Mesendoderm (in vitro differentiated cells): ENCODE results near the gene CCDC175.

ENCODE experiments used
- DNase-seq: peaks from one replicate; pipeline ENCODE4 v3.0.0; 2013
- H2AK5ac ChIP-seq: 2 replicates; pipeline ENCODE4 v1.6.1; 2013; ENCODE audit warnings: low read length, inconsistent platforms
- H2BK120ac ChIP-seq: 2 replicates; pipeline ENCODE4 v1.6.1; 2013; ENCODE audit warnings: low read depth, mild to moderate bottlenecking, low read length, moderate library complexity, mixed read lengths
- H2BK15ac ChIP-seq: replicated peaks from 2 replicates; pipeline ENCODE4 v1.6.1; 2013; ENCODE audit warnings: low read depth, mild to moderate bottlenecking, moderate library complexity
- H2BK5ac ChIP-seq: 2 replicates; pipeline ENCODE4 v1.6.1; 2013; ENCODE audit warnings: low read length, inconsistent platforms
- H3K18ac ChIP-seq: 2 replicates; pipeline ENCODE4 v1.6.1; 2013; ENCODE audit warnings: mild to moderate bottlenecking, low read length, mixed read lengths
- H3K23ac ChIP-seq: one replicate; pipeline ENCODE4 v1.6.1; 2013; ENCODE audit warnings: low read length
- H3K27ac ChIP-seq: 2 replicates; pipeline ENCODE4 v1.5.1; 2013; ENCODE audit warnings: low read depth, mild to moderate bottlenecking, inconsistent platforms, low read length, moderate library complexity
- H3K27me3 ChIP-seq: 2 replicates; pipeline ENCODE4 v1.6.1; 2013; ENCODE audit warnings: low read length, control low read depth, mild to moderate bottlenecking, inconsistent platforms; ENCODE audit not compliant: insufficient read depth, poor library complexity
- H3K36me3 ChIP-seq: 2 replicates; pipeline ENCODE4 v1.6.1; 2013; ENCODE audit warnings: low read length, inconsistent platforms; ENCODE audit not compliant: control insufficient read depth, insufficient read depth
- H3K4ac ChIP-seq: one replicate; pipeline ENCODE4 v1.6.1; 2013; ENCODE audit warnings: low read depth, mild to moderate bottlenecking, low read length, moderate library complexity
- H3K4me1 ChIP-seq: 2 replicates; pipeline ENCODE4 v1.6.1; 2013; ENCODE audit warnings: low read depth, low read length, inconsistent platforms; ENCODE audit not compliant: control insufficient read depth
- H3K4me2 ChIP-seq: 2 replicates; pipeline ENCODE4 v1.6.1; 2013; ENCODE audit warnings: low read length
- H3K4me3 ChIP-seq: 2 replicates; pipeline ENCODE4 v1.5.1; 2013; ENCODE audit warnings: mild to moderate bottlenecking, low read length
- H3K56ac ChIP-seq: one replicate; pipeline ENCODE4 v1.6.1; 2013; ENCODE audit warnings: low read length
- H3K79me1 ChIP-seq: 2 replicates; pipeline ENCODE4 v1.6.1; 2013; ENCODE audit warnings: low read length, inconsistent platforms
- H3K79me2 ChIP-seq: 2 replicates; pipeline ENCODE4 v1.6.1; 2013; ENCODE audit warnings: mild to moderate bottlenecking, low read length; ENCODE audit not compliant: control insufficient read depth, insufficient read depth
- H3K9ac ChIP-seq: 2 replicates; pipeline ENCODE4 v1.6.1; 2013; ENCODE audit warnings: low read length, inconsistent platforms
- H4K5ac ChIP-seq: one replicate; pipeline ENCODE4 v1.6.1; 2013; ENCODE audit warnings: low read length
- H4K8ac ChIP-seq: one replicate; pipeline ENCODE4 v1.6.1; 2013; ENCODE audit warnings: low read depth, mild to moderate bottlenecking, control low read depth, low read length, moderate library complexity
- WGBS: extraction: QIAGEN DNeasy Blood & Tissue Kit; methylation state at CpG from one replicate; pipeline ENCODE4 v1.1.7; 2013; ENCODE audit warnings: low lambda C conversion rate, missing lambda C conversion rate; ENCODE audit not compliant: insufficient coverage; ENCODE audit errors: extremely low coverage; 5-methylcytosine and 5-hydroxymethylcytosine counted together

Gene CCDC175

DNA sequence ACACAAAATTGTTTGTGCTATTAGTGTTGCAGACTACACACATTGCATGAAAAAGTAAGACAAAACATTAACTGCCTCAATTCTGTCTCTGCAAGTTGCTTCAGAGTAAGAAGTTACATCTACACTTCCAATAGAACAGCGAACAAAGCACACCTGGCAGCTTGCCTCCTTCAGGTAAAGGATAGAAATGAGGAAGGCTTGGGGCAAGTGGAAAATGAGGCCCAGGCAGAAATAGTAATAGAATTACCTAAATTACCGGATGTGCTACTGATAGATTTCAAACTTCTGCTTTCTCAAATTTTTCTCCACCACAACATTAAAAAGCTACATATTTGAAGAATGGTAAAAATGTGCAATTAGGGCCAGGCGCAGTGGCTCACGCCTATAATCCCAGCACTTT is 37.7 kb downstream of the CCDC175 start:
- Histone ChIP-seq H2BK5ac (no peak overlapping the region), H3K4me1 (no peaks in the 10 kb centered on the region), H3K23ac (no peak overlapping the region), H3K56ac (no peak overlapping the region), H4K5ac (no peak overlapping the region), H3K4me3 (no peak overlapping the region), H3K79me1 (no peaks in the 10 kb centered on the region), H2AK5ac (no peak overlapping the region), H3K79me2 (no peaks in the 10 kb centered on the region), H4K8ac (no peak overlapping the region), H3K27ac (no peak overlapping the region), H3K9ac (no peak overlapping the region), H3K27me3 (no peaks in the 10 kb centered on the region), H2BK15ac (no peak overlapping the region), H3K36me3 (no peaks in the 10 kb centered on the region), H3K4me2 (no peak overlapping the region), H3K18ac (no peak overlapping the region), H2BK120ac (no peak overlapping the region), H3K4ac (no peak overlapping the region)
- DNase-seq = no peak
- no CpG with 5 or more reads among the region's 4 CpGs for WGBS

DNA sequence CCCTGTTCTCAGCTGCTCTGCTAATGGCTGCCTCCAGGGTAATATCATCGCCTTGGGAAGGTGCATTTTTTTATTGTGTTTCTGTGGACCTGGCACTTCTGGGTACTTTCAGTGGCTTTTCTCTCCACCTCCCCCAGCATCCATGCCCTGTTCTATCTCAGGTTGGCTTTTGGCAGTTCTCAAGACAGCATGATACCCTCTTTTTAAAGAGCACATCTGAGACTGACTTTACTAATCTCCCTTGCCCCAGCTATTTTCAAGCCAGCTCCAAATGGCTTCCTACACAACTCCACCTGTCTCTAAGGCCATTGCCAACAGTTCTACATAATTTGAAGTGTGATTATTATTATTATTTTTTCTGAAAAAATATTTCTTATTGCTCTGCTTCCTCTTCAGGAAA is 39.1 kb downstream of the CCDC175 start:
- Histone ChIP-seq H2BK120ac (no peak overlapping the region), H3K56ac (no peak overlapping the region), H3K79me1 (no peaks in the 10 kb centered on the region), H3K79me2 (no peaks in the 10 kb centered on the region), H3K36me3 (no peaks in the 10 kb centered on the region), H2BK15ac (no peak overlapping the region), H3K23ac (no peak overlapping the region), H2BK5ac (no peak overlapping the region), H3K4me1 (no peaks in the 10 kb centered on the region), H4K8ac (no peak overlapping the region), H3K9ac (no peak overlapping the region), H2AK5ac (no peak overlapping the region), H3K4me2 (no peak overlapping the region), H3K27ac (no peak overlapping the region), H4K5ac (no peak overlapping the region), H3K4me3 (no peak overlapping the region), H3K4ac (no peak overlapping the region), H3K18ac (no peak overlapping the region), H3K27me3 (no peaks in the 10 kb centered on the region)
- WGBS = no CpG with 5 or more reads among the region's 1 CpG
- DNase-seq = no peak

DNA sequence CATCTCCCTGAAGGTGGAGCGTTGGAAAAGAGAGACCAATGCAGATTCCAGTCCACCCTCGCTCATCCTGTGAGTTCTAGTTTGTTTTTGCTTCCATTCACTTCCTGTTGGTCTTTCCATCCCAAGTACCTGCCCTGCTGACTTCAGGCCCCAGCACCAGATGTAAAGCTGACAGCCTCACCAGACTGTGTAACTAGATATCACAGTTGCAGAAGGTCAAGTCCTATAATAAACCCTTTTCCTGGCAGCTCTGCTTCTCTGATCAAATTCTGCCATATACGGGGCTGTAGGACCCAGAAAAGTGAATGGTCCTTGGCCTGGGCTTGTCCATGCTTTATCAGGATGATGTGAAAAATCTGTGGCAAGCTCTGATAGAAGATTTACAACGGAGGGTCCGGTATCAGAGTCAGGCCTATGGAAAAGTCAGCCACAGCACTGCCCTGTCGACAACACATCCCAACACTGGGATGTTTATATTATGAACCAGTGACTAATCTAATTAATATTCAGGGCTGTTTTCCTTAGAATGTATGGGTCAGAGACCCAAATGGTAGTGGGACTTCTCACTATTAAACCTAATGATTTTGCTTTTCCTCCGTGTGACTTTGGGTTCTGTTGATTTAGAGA is 42.1 kb downstream of the CCDC175 start:
- Histone ChIP-seq H3K4me3 (no peak overlapping the region), H3K4me1 (no peaks in the 10 kb centered on the region), H4K5ac (no peak overlapping the region), H3K18ac (no peak overlapping the region), H4K8ac (no peak overlapping the region), H3K79me1 (no peaks in the 10 kb centered on the region), H3K56ac (no peak overlapping the region), H3K4ac (no peak overlapping the region), H3K79me2 (no peaks in the 10 kb centered on the region), H3K27me3 (no peaks in the 10 kb centered on the region), H3K9ac (no peak overlapping the region), H2AK5ac (no peak overlapping the region), H3K27ac (no peak overlapping the region), H2BK15ac (no peak overlapping the region), H3K23ac (no peak overlapping the region), H3K36me3 (no peaks in the 10 kb centered on the region), H2BK5ac (no peak overlapping the region), H3K4me2 (no peak overlapping the region), H2BK120ac (no peak overlapping the region)
- no peak for DNase-seq
- WGBS = no CpG with 5 or more reads among the region's 7 CpGs

DNA sequence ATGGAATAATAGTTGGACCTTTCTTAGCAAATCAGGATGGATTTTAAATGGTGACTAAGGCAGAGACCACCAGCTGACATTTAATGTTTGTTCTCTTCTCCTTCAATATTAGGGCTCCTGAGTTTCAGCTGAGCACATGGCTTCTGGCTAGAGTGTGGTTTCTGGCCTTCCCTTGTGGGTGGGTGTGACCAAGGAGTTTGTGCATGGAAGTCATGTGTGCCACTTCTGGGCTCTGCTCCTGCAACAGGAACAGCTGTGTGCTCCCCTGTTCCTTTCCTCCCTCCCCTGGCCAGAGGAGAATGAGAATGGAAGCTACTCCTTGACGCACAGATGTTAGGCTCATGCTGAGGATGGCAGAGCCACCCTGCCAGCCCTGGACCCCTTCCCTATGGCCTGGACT is 44.2 kb downstream of the CCDC175 start:
- Histone ChIP-seq H3K4me3 (no peak overlapping the region), H4K8ac (no peak overlapping the region), H3K36me3 (no peaks in the 10 kb centered on the region), H3K79me2 (no peaks in the 10 kb centered on the region), H3K18ac (no peak overlapping the region), H3K4ac (no peak overlapping the region), H3K56ac (no peak overlapping the region), H2BK120ac (no peak overlapping the region), H3K27ac (no peak overlapping the region), H3K27me3 (no peaks in the 10 kb centered on the region), H3K4me1 (no peaks in the 10 kb centered on the region), H3K4me2 (no peak overlapping the region), H4K5ac (no peak overlapping the region), H3K9ac (no peak overlapping the region), H3K79me1 (no peaks in the 10 kb centered on the region), H2BK15ac (no peak overlapping the region), H3K23ac (no peak overlapping the region), H2BK5ac (no peak overlapping the region), H2AK5ac (no peak overlapping the region)
- no peak for DNase-seq
- WGBS = no CpG with 5 or more reads among the region's 1 CpG

DNA sequence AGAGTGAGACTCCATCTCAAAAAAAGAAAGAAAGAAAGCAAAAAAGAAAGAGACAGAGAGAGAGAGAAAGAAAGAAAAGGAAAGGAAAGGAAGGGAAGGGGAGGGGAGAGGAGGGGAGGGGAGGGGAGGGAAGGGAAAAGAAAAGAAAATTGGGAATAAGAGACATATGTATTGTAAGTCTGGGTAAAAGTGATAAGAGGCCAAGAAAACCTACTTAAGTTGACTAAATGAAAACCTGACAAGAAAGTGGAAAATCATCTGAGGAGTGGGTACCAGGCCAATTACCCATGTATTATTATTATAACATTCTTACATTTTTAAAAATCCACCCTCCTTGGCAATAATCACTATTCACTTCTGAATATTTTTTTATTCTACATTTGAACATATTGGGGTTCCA is 46.3 kb downstream of the CCDC175 start:
- DNase-seq = no peak
- no peaks in the 10 kb centered on the region for H3K36me3 ChIP-seq
- no peak overlapping the region for H3K18ac ChIP-seq
- no peak overlapping the region for H3K4ac ChIP-seq
- H4K5ac ChIP-seq = no peak overlapping the region
- H3K79me1 ChIP-seq = no peaks in the 10 kb centered on the region
- no peak overlapping the region for H3K27ac ChIP-seq
- no peak overlapping the region for H3K4me3 ChIP-seq
- no peak overlapping the region for H2BK15ac ChIP-seq
- H3K79me2 ChIP-seq = no peaks in the 10 kb centered on the region
- no peak overlapping the region for H3K56ac ChIP-seq
- H3K4me2 ChIP-seq = no peak overlapping the region
- no peak overlapping the region for H2AK5ac ChIP-seq
- no peak overlapping the region for H3K23ac ChIP-seq
- no peak overlapping the region for H4K8ac ChIP-seq
- H2BK120ac ChIP-seq = no peak overlapping the region
- no peaks in the 10 kb centered on the region for H3K27me3 ChIP-seq
- no peak overlapping the region for H2BK5ac ChIP-seq
- no peak overlapping the region for H3K9ac ChIP-seq
- no peaks in the 10 kb centered on the region for H3K4me1 ChIP-seq

DNA sequence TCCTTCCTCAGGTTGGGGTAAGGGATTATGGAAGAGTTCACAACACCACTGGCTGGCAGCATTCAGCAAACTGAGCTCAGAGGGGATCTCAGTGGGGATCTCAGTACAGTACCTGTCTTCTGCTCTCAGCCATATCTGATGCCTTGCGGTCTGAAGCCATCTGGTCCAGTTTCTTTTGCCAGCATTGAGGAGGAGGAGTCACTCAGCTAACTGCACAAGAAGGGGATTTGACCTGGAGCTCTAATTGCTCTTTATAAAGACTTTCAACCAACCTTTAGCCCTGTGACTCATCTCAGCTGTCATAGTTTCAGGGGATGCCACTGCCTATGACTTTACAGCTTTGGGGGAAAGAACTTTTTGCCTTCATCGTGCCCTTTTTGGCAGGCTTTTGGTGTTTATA is 47.4 kb downstream of the CCDC175 start:
- no peak overlapping the region for H3K4ac ChIP-seq
- no peak overlapping the region for H3K27ac ChIP-seq
- no peak overlapping the region for H3K9ac ChIP-seq
- H3K4me2 ChIP-seq = no peak overlapping the region
- no peak overlapping the region for H2BK120ac ChIP-seq
- no peak overlapping the region for H2BK5ac ChIP-seq
- H4K5ac ChIP-seq = no peak overlapping the region
- no peak overlapping the region for H3K56ac ChIP-seq
- no peak for DNase-seq
- no peaks in the 10 kb centered on the region for H3K36me3 ChIP-seq
- no peaks in the 10 kb centered on the region for H3K79me2 ChIP-seq
- no peaks in the 10 kb centered on the region for H3K27me3 ChIP-seq
- no peak overlapping the region for H2BK15ac ChIP-seq
- no peaks in the 10 kb centered on the region for H3K4me1 ChIP-seq
- H2AK5ac ChIP-seq = no peak overlapping the region
- H3K79me1 ChIP-seq = no peaks in the 10 kb centered on the region
- no CpG with 5 or more reads among the region's 2 CpGs for WGBS
- no peak overlapping the region for H4K8ac ChIP-seq
- H3K4me3 ChIP-seq = no peak overlapping the region
- no peak overlapping the region for H3K23ac ChIP-seq
- H3K18ac ChIP-seq = no peak overlapping the region
